CD14-positive monocyte (primary cell): ENCODE measurements around the gene SNX18. TPM values are rescaled to one million over a fixed set of nuclear protein-coding genes. Genes with fewer than 3 reads are reported as not detected.

Experiments
- DNase-seq, 3 donors: peaks; one replicate each; pipeline ENCODE4 v3.0.0-alpha.2; 2011 to 2022
- H2AFZ ChIP-seq: 2 replicates; pipeline ENCODE4 v1.6.0; 2012; ENCODE audit warnings: mild to moderate bottlenecking, low read depth, low read length, inconsistent platforms; ENCODE audit not compliant: insufficient read depth, poor library complexity, severe bottlenecking
- H3K27ac ChIP-seq, 2 donors: 1 replicate in 1 of 2; 2 replicates in 1 of 2; pipeline ENCODE4 v1.5.1; 2012 to 2013; ENCODE audit warnings: low read length in 2 of 2, control low read depth in 1 of 2, inconsistent platforms in 1 of 2, low read depth in 1 of 2, mild to moderate bottlenecking in 1 of 2
- H3K27me3 ChIP-seq, 2 donors: one replicate each; pipeline versions ENCODE4 v1.6.0 to v1.6.1; 2011 to 2013; ENCODE audit warnings: low read length in 2 of 2; ENCODE audit not compliant: control insufficient read depth in 2 of 2, insufficient read depth in 2 of 2
- H3K36me3 ChIP-seq, 2 donors: replicated peaks in 1 of 2; 1 replicate in 1 of 2; 2 replicates in 1 of 2; pipeline versions ENCODE4 v1.5.1 to v1.6.1; 2012 to 2013; ENCODE audit warnings: low read length in 2 of 2, control low read depth in 1 of 2, inconsistent platforms in 1 of 2, mild to moderate bottlenecking in 1 of 2; ENCODE audit not compliant: insufficient read depth in 2 of 2, control insufficient read depth in 1 of 2
- H3K4me1 ChIP-seq, 2 donors: 1 replicate in 1 of 2; 2 replicates in 1 of 2; pipeline versions ENCODE4 v1.5.1 to v1.6.1; 2012 to 2013; ENCODE audit warnings: low read length in 2 of 2, control low read depth in 1 of 2, inconsistent platforms in 1 of 2, mild to moderate bottlenecking in 1 of 2, moderate library complexity in 1 of 2; ENCODE audit not compliant: insufficient read depth in 2 of 2, control insufficient read depth in 1 of 2
- H3K4me2 ChIP-seq: replicated peaks from 2 replicates; pipeline ENCODE3; 2012; ENCODE audit warnings: low read length, moderate library complexity, mild to moderate bottlenecking; ENCODE audit not compliant: poor library complexity, severe bottlenecking; ENCODE audit errors: extremely low read depth
- H3K4me3 ChIP-seq, 3 experiments: fragments of 200-600 bp in 1 of 3; sonication (generic) in 1 of 3; replicated peaks in 1 of 3; 1 replicate in 2 of 3; 2 replicates in 1 of 3; pipeline ENCODE4 v1.5.1; 2011 to 2013; ENCODE audit warnings: low read length in 3 of 3, mild to moderate bottlenecking in 3 of 3, control low read depth in 2 of 3, low read depth in 2 of 3, inconsistent platforms in 1 of 3, moderate library complexity in 1 of 3
- H3K79me2 ChIP-seq: 2 replicates; pipeline ENCODE4 v1.6.0; 2012; ENCODE audit warnings: mild to moderate bottlenecking, control low read depth, inconsistent platforms, low read length, moderate library complexity; ENCODE audit not compliant: insufficient read depth
- H3K9ac ChIP-seq: 2 replicates; pipeline ENCODE4 v1.6.0; 2017; ENCODE audit warnings: low read length, mild to moderate bottlenecking; ENCODE audit not compliant: insufficient read depth, poor library complexity, severe bottlenecking
- H3K9me3 ChIP-seq, 2 donors: replicated peaks in 1 of 2; 1 replicate in 1 of 2; 2 replicates in 1 of 2; pipeline versions ENCODE4 v1.5.1 to v1.6.1; 2012 to 2013; ENCODE audit warnings: low read length in 2 of 2, control low read depth in 1 of 2; ENCODE audit not compliant: control insufficient read depth in 1 of 2, insufficient read depth in 1 of 2
- H4K20me1 ChIP-seq: 2 replicates; pipeline ENCODE4 v1.6.0; 2012; ENCODE audit warnings: mild to moderate bottlenecking, low read length, control low read depth, moderate library complexity; ENCODE audit not compliant: insufficient read depth
- H3K27ac Mint-ChIP-seq, 7 donors: one replicate each; pipeline ENCODE4 v1.8.0; 2020; ENCODE audit warnings: mild to moderate bottlenecking in 7 of 7, mixed read lengths in 7 of 7, moderate library complexity in 6 of 7, inconsistent platforms in 2 of 7
- H3K27me3 Mint-ChIP-seq, 3 donors: one replicate each; pipeline ENCODE4 v1.8.0; 2021 to 2022; ENCODE audit warnings: low read depth in 3 of 3, mild to moderate bottlenecking in 3 of 3, mixed read lengths in 3 of 3, moderate library complexity in 3 of 3, inconsistent platforms in 1 of 3
- H3K36me3 Mint-ChIP-seq, 2 donors: one replicate each; pipeline ENCODE4 v1.8.0; 2020; ENCODE audit warnings: mixed read lengths in 2 of 2, inconsistent platforms in 1 of 2, mild to moderate bottlenecking in 1 of 2
- H3K4me1 Mint-ChIP-seq: one replicate; pipeline ENCODE4 v1.8.0; 2020; ENCODE audit warnings: mild to moderate bottlenecking, mixed read lengths
- H3K4me3 Mint-ChIP-seq, 2 donors: one replicate each; pipeline ENCODE4 v1.8.0; 2020; ENCODE audit warnings: mild to moderate bottlenecking in 2 of 2, mixed read lengths in 2 of 2, moderate library complexity in 1 of 2
- H3K9me3 Mint-ChIP-seq, 7 donors: one replicate each; pipeline ENCODE4 v1.8.0; 2020 to 2022; ENCODE audit warnings: mixed read lengths in 7 of 7, mild to moderate bottlenecking in 6 of 7, moderate library complexity in 6 of 7, inconsistent platforms in 2 of 7
- WGBS: methylation state at CpG from one replicate; pipeline ENCODE4 v1.1.5; 2013; ENCODE audit warnings: missing lambda C conversion rate; ENCODE audit not compliant: insufficient coverage; 5-methylcytosine and 5-hydroxymethylcytosine counted together
- intact Hi-C, 2 donors: fragments of 100-400 bp; cut with micrococcal nuclease; formaldehyde crosslinking; loops; one replicate each; pipeline versions ENCODE4 v1.15.0 to v1.15.1; 2023
- polyA plus RNA-seq, 3 donors: library from polyadenylated mRNA; depleted of rRNA in 1 of 3; unstranded in 2 of 3; stranded (reverse) in 1 of 3; fragments of 300-500 nt in 2 of 3; fragments of >200 nt in 1 of 3; fragmentation: Illumina TruSeq in 2 of 3; gene quantifications; 1 replicate in 2 of 3; 2 replicates in 1 of 3; pipeline ENCODE4 v1.2.3, GENCODE V29; 2012 to 2021
- TF ChIP-seq, protein P1 (sequence below): fragments of 200-600 bp; IDR thresholded peaks from one replicate; pipeline ENCODE4 v1.8.0; 2022; ENCODE audit warnings: antibody characterized with exemption, mild to moderate bottlenecking

Gene SNX18
- polyA plus RNA-seq, 3 donors: 6.8 to 33.3 (median 12.4) TPM

DNA sequence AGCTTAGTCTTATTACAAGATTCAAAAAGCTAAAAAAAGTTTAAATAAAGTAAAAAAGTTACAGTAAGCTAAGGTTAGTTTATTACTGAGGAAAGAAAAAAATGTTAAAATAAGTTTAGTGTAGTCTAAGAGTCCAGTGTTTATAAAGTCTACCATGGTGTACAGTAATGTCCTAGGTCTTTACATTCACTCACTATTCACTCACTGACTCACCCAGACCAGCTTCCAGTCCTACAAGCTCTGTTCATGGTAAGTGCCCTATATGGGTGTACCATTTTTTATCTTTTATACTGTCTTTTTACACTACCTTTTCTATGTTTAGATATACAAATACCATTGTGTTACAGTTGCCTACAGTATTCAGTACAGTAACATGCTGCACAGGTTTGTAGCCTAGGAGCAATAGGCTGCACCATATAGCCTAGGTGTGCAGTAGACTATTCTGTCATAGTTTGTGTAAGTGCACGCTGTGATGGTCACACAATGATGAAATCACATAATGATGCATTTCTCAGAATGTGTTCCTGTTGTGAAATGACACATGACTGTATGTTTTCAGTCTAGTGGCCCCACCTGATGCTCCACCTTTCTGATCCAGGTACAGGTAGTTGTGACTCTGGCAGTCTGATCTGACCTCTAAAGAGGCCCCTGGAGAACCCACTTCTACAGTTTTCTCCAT lies 45.7 kb downstream of the SNX18 start:
- intact Hi-C loops: no loop called here
- peaks cover 0 to 7% (median 3%) of the 10 kb centered on the region in 7 donors for H3K9me3 Mint-ChIP-seq
- H3K79me2 ChIP-seq: no peaks in the 10 kb centered on the region
- H4K20me1 ChIP-seq: no peaks in the 10 kb centered on the region
- peaks cover 9% of the 10 kb centered on the region for H3K4me1 Mint-ChIP-seq
- peaks cover 0 to 5% of the 10 kb centered on the region in 2 donors for H3K36me3 ChIP-seq
- H3K9me3 ChIP-seq: no peaks in the 10 kb centered on the region
- H3K4me3 Mint-ChIP-seq: no peak overlapping the region
- peaks cover 0 to 5% of the 10 kb centered on the region in 2 donors for H3K4me1 ChIP-seq
- H3K36me3 Mint-ChIP-seq: peaks cover 0 to 10% of the 10 kb centered on the region in 2 donors
- H2AFZ ChIP-seq: no peak overlapping the region
- DNase-seq: peak; percentile 21 to 42 (median 40)
- TF ChIP-seq, protein P1, sequence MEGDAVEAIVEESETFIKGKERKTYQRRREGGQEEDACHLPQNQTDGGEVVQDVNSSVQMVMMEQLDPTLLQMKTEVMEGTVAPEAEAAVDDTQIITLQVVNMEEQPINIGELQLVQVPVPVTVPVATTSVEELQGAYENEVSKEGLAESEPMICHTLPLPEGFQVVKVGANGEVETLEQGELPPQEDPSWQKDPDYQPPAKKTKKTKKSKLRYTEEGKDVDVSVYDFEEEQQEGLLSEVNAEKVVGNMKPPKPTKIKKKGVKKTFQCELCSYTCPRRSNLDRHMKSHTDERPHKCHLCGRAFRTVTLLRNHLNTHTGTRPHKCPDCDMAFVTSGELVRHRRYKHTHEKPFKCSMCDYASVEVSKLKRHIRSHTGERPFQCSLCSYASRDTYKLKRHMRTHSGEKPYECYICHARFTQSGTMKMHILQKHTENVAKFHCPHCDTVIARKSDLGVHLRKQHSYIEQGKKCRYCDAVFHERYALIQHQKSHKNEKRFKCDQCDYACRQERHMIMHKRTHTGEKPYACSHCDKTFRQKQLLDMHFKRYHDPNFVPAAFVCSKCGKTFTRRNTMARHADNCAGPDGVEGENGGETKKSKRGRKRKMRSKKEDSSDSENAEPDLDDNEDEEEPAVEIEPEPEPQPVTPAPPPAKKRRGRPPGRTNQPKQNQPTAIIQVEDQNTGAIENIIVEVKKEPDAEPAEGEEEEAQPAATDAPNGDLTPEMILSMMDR: no peak
- H3K9ac ChIP-seq: no peak overlapping the region
- H3K27ac Mint-ChIP-seq: no peak overlapping the region
- no peak overlapping the region for H3K4me3 ChIP-seq
- no peaks in the 10 kb centered on the region for H3K27me3 ChIP-seq
- peaks cover 0 to under 1% (median 0%) of the 10 kb centered on the region in 3 donors for H3K27me3 Mint-ChIP-seq
- H3K27ac ChIP-seq: no peak overlapping the region
- no peak overlapping the region for H3K4me2 ChIP-seq
- WGBS: no CpG with 5 or more reads among the region's 1 CpG

DNA sequence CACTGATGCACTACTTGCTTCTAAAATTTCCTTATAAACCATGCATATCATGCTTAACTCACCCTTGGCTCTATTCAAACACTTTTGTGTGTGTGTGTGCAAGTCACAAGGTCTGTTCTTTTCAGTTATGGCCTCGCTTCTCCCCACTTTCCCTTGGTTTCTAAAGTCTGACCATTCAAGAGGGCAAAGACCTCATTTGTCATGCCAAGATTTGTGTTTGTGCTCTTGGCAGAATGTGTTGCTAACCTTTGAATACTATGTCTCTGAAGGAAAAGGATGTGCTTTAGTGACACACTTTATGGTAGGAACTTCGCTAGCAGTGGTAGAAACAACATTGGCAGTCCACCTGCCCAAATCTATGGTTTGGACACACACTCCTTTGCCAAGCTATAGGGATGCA lies 50.4 kb downstream of the SNX18 start:
- peaks cover 0 to 5% of the 10 kb centered on the region in 2 donors for H3K36me3 ChIP-seq
- no peak overlapping the region for H3K4me2 ChIP-seq
- H4K20me1 ChIP-seq: no peaks in the 10 kb centered on the region
- H3K4me3 ChIP-seq: no peak overlapping the region
- H3K27ac ChIP-seq: no peak overlapping the region
- DNase-seq: no peak
- 100% methylated on average over 1 of the region's 2 CpGs for WGBS
- TF ChIP-seq, protein P1: no peak
- Mint-ChIP-seq H3K36me3 (peaks cover 0 to 13% of the 10 kb centered on the region in 2 donors), H3K27me3 (peaks cover 0 to 2% (median 2%) of the 10 kb centered on the region in 3 donors), H3K9me3 (peaks cover 0 to 5% (median 4%) of the 10 kb centered on the region in 7 donors), H3K4me3 (no peak overlapping the region), H3K4me1 (peaks cover 6% of the 10 kb centered on the region), H3K27ac (no peak overlapping the region)
- H3K9ac ChIP-seq: no peak overlapping the region
- no peak overlapping the region for H2AFZ ChIP-seq
- H3K27me3 ChIP-seq: no peaks in the 10 kb centered on the region
- intact Hi-C loops: no loop called here
- H3K4me1 ChIP-seq: peaks cover 2 to 10% of the 10 kb centered on the region in 2 donors
- H3K9me3 ChIP-seq: no peaks in the 10 kb centered on the region
- H3K79me2 ChIP-seq: no peaks in the 10 kb centered on the region
